Spleen (tissue), 7 donors: ENCODE results near the gene HADHA.

Source experiments
- CTCF ChIP-seq, 11 experiments: fragments of 200-600 bp in 7 of 11; fragments of 450-650 bp in 4 of 11; sonication (generic) in 4 of 11; IDR thresholded peaks in 8 of 11; conservative IDR thresholded peaks in 3 of 11; 1 replicate in 7 of 11; 2 replicates in 4 of 11; pipeline versions ENCODE4 v1.4.0 to v1.8.0; 2016 to 2021; ENCODE audit warnings: antibody characterized with exemption in 11 of 11, inconsistent platforms in 4 of 11, mild to moderate bottlenecking in 1 of 11
- POLR2A ChIP-seq, 3 donors: fragments of 450-650 bp; IDR thresholded peaks; one replicate each; pipeline ENCODE4 v1.5.1; 2017; ENCODE audit warnings: antibody characterized with exemption in 3 of 3, mild to moderate bottlenecking in 1 of 3
- donor health status: DM: no; HTN: no; CAD: no; lungs with moderate emphysema.
- donor health status: DM: no; HTN: no; CAD: no.
- donor health status: DM: no; HTN: no; CAD: no.

GRCh38 chr2:26243470-26244308 is 743 bp downstream of the HADHA start:
- TF ChIP-seq CTCF (IDR thresholded peaks at IDR 0.05 in 8 of 11, conservative IDR thresholded peaks at IDR 0.05 in 3 of 11) (no peak), POLR2A (IDR thresholded peaks at IDR 0.05) (no peak)
